Renal cortical epithelial cell (primary cell): ENCODE data around the gene TNFSF8. TPM values are rescaled to one million over a fixed set of nuclear protein-coding genes. Genes with fewer than 3 reads are reported as not detected.
A peak's percentile ranks its signal among the peaks of the same experiment; 100 is the strongest.

Source experiments
- DNase-seq: peaks from one replicate; pipeline ENCODE4 v3.0.0-alpha.2; 2011; ENCODE audit warnings: low read depth
- total RNA-seq: library from RNA; depleted of rRNA; stranded (reverse); fragments of >200 nt; gene quantifications from 2 replicates; pipeline ENCODE4 v1.2.3, GENCODE V29; 2014

TNFSF8 gene
- total RNA-seq, 1 donor from 2014 or later = not detected

DNA sequence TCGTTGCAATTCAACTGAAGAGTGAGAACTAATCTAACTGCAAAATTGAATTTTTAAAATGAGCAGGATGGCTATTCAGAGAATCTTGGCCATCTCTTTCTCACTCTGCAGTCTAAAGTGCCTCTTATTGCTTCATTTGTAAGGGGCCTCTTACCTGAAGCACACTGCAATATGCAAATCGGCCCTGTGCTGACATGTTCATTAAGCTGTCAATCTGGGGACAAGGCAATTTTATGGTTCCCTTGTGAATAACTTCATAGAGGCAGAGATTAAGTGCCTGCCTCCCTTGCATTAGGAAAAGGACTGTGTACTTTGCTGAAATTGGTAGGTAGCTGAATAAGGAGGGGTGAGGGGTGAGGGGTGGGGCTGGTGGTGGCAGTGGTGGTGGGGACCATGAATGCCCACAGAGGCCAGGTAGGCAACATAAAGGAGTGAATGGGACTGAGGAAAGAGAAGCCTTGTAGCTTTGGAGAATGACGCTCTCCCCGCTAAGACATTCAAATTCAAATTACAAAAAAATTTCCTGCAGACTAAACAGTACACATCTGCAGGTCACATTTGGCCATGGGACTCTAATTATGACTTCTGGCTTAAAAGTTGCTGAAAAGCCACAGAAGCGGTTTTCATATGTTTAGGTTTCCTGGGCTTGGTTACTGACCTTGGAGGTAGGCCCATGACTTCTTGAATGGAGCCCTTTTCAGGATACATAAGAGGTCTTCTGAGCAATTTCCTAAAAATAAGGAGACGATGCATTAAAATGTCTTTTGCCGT lies 25.0 kb downstream of the TNFSF8 start:
- DNase-seq = no peak

DNA sequence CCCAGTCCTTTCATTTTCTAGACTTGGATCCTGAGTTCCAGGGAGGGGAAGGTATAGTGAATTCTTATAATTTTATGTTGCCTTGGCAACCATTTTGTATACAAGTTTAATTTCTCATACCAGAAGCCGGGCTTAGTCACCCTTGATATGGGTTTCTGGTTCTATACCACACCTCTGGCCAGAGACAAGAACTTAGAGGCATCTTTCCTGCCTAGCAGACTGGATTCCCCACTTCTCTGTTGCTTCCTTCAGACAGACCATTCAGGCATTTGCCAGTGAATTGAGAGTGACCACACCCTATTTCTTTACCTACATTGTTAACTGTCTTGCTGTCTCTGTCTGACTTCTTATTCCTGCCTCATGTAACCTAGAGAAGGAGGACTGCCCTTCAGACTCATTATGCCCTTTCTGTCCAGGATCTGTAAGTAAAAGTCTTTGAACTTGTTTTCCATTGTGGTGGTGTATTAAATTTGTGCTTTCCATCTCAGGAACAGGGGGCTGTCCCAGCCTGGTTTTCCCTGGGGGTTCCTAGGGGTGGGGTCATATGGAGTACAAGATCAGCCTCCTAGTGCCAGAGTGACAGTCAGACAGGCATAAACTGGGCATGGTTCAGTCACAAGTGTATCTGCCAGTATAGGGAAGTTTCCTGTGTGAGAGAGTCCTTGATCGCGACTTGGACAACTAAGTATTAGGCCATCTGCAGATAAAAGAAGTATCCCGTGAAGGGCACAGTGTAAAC lies 27.4 kb downstream of the TNFSF8 start:
- no peak for DNase-seq

DNA sequence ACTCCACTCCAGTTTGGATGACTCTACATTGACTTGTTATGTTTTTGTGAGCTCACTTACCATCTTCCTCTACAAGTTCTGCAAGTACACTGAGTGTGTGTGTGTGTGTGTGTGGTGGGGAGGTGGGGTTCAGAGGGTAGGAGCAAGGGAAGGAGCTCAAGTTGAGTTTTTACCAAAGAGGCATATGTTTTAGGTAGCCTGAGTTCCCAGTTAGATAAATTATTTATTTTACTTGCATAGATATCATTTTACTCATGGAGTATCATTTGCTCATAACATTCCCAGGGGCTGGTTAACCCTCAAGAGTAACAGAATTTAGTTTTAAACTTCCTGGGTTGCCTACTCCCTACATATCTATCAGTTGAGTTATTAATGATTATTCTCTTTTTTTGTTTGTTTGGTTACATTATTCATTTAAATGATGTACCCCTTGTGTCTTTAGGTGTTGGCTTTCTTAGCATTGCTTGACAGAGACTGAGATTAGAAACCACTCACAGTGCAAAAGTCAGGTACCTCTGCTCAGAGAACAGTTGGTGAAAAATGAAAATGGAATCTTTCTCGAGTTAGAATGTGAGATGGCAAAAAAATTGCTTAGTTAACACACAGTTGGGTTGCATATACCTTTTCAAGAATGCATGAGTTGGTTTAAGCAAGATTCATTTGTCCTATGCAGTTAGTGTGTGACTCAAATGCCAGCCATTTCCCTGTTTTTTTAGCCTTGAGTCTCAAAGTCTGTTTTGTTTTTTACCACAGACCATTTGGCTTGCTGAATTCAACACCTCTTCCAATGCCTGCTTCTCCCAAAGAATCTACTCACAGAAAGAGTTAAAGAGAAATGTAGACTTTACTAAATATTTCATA lies 29.2 kb downstream of the TNFSF8 start:
- peak; percentile 57 for DNase-seq

DNA sequence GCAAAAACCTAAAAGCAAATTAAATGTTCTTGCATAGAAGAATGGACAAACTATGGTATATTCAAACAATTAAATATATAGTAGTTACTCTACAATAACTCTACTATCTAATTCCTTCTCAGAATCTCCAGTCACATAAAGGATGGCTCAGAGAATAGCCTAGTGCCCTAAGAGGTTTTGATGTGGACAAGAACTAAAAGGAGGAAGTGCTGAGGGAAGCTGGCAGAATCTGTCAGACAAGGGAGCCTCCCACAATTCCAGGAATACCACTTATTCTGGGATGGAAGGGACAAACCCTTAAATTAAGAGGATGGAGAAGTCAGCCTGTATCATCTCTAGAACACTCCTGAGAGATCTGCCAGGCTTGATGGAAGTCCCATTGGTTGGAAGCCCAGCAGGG lies 30.4 kb downstream of the TNFSF8 start:
- DNase-seq = no peak

DNA sequence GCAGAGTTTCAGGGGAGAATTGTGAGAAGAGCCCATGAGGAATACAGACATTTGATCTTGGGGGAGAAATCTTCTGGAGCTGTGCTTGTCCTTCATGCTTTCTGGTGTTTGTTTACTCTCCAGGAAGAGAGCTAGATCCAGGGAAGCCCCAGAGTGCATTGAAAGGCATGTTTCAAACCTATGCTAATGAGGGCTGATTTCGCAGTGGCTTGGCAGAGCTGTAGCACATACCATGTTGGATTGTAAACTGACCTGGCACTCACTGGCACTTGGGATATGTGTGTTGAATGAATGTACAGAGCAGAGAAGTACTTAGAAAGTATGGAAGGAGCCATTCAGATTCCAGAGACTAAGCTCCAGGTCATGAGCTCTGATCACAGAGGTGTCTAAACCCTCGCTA lies 30.9 kb downstream of the TNFSF8 start:
- DNase-seq = peak; percentile 36

DNA sequence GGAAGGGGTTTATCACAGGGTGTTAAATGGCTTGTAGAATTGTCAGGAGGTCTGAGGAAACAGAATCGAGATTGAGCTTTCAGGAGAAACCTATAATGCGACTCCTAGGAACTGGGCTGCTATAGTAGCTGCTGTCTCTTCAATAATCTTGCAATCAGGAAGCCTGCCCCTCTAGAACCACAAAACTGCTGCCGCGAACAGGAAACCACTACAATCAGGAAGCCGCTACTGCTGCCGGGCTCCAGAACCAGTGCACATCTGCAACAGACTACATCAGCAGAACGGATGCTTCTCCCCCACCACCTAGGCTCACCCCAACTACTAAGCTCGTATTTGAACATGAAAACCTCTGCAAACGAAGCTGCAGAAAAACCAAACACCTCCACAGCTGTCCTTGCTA lies 31.6 kb downstream of the TNFSF8 start:
- DNase-seq = no peak

DNA sequence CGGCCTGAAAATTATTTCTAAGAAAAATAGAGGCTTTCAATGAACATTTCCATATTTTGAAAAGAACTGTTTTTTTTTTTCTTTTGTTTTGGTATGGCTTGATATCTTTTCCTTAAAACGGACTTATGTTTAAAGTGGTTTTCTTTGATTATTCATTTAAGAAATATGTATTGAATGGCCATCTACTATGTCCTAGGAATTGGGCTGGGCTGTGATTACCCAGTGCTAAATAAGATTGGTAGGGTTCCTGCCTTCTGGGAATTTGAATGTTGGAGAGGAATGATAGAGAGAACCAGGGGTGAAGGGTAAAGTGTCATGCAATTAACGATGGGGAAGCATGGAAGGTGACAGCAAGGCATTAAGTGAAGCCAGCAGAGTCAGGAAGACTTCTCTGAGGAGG lies 33.2 kb downstream of the TNFSF8 start:
- DNase-seq = no peak

DNA sequence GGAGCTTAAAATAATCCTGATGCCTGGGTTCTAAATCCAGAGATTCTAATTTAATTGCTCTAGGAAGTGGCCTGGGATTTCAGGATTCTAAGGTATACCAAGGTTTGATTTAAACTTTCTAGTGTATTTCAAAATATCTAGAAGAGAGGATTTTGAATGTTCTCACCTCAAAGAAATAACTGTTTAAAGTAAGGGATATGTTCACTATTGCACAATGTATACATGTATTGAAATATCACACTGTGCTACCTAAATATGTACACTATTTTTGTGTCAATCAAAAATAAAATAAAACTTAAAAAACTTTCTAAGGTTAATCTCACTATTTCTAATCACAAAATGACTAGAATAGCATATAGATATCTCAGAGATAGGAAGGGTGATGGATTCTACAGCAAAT lies 34.0 kb downstream of the TNFSF8 start:
- no peak for DNase-seq

DNA sequence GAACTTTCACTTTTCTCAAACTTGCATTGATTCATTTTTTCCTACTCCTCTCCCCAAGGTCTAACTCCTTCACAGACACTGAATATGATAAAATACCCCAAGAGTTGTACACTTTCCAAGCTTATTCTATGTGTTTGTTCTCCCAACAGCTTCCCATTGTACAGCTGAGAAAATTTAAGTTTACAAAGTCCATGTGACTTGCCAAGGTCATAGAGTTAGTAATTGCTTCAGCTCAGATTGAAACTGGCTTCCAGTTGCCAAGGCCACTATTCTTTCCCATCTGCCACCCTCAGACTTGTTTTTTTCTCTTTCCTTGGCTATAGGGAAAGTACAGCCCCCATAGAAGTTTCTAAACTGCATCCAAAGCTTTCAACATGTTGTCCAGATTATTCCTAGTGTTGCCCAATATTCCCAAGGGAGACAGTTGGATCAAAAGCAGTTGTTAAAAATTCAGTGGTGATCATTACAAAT lies 34.8 kb downstream of the TNFSF8 start:
- no peak for DNase-seq

DNA sequence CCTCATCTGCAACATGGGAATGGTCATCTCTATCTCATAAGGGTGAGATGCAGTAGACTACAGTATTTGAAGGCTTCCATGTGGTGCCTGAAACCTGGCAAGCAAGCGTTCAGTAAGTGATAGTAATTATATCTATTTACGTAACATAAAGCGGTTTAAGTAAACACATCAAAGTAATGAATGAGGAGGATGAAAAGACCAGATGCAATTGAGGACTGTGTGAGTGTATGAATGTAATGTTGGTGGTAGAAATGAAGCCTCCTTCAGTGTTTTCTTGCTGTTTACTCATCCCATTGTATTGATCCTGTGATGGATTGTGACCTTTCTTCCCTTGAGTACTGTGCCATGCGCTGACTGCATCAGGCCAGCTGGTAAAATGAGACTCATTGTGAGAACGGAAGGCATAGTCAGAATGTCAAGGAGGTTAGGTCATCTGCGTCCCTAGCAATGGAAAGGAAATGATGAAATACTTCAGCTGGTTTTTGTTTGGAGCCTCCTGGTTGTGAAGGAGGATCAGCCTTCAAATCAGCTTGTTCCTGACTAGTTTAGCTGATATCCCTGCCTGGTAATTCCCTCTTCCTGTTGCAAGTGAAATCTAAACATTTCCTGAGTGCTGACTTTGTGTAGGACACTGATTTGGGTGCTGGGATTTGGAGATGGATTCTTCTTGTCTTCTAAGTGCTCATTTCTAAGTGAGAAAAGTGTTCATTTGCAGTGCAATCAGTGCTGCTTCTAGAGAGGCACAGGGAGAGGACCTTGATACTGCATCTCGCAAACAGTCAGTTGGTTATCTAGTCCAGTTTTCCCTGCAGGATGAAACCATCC lies 35.6 kb downstream of the TNFSF8 start:
- DNase-seq = peak; percentile 95

DNA sequence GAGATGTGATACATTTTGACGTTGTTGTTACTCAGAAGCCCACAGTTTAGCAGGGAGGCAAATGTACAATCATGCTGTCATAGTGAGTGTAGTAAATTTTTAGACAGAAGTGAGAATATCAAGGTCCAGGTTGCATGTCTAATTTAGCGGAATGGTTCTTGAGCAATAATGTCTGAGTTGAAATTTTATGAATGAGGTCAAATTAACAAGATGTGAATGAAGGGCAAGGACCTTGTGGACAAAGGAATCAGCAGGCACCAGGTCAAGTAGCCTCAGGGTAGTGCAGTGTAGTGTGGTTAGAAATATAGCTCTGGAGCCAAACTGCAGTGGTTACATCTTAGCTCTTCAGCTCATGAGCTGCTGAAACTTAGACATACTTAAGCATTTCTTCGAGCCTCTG lies 36.2 kb downstream of the TNFSF8 start:
- DNase-seq = peak; percentile 86

DNA sequence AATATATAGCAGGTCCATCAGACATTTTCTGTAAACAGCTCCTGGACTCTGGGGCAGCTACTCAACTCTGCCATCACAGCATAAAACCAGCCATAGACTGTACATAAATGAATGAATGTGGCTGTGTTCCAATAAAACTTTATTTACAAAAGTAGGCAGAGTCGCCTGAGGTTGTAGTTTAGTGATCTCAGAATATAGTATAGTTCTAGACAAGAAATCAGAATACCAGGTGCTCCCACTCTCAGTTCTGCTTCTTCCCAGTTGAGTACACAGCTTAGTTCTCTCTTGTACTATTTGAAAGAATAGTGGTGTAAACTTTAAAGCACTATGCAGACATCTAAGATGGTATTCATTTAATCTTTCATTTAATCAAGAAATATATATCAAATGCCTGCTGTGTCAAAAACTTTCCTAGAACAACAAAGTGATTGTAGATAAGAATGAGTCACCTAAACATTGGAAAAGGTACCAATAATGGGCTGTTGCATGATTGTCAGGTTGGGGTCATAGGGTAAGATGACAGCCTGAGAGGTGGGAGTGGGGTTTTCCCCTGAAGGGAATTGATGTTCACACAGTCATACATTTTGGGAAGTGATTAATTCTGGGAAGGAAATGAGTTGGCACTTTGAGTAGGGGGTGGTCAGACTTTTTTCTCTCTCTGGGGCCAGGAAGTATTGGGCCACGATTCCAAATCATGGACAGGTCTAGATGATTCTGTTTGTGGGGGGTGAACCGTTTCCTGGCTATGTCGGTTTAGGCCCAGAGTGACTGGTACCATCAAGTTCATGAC lies 37.0 kb downstream of the TNFSF8 start:
- DNase-seq = peak; percentile 59

DNA sequence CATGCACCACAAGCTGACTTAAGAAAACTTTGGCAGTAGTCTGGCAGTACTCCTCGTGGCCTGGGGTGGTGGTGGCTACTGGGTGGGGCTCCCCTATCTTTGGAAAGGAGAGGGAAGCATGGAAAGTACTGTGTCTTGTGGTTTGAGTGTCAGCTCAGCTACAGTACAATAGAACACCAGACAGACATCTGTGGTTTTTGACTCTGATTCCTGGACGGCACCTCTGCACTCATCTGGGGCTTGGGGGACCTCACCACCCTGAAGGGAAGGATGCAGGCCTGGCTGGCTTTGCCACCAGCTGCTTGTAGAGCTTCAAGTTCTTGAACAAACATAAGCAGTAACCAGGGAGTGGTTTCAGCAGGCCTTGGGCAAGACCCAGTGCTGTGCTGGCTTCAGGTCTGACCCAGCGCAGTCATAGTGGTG lies 40.6 kb downstream of the TNFSF8 start:
- peak; percentile 67 for DNase-seq

DNA sequence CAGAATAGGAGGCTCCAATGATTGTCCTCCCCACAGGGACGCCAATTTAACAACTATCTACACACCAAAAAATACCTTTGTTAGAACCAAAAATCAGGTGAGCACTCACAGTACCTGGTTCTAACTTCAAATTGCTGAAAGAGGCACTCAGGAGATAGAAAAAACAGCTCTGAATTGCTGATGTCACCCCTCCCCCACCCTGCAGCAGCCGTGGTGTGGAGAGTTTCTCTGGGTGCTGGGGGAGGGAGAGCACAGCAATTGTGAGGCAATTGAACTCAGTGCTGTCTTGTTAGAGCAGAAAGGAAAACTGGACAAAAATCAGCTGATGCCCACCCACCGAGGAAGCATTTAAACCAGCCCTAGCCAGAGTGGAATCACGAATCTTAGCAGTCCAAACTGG lies 41.8 kb downstream of the TNFSF8 start:
- no peak for DNase-seq

DNA sequence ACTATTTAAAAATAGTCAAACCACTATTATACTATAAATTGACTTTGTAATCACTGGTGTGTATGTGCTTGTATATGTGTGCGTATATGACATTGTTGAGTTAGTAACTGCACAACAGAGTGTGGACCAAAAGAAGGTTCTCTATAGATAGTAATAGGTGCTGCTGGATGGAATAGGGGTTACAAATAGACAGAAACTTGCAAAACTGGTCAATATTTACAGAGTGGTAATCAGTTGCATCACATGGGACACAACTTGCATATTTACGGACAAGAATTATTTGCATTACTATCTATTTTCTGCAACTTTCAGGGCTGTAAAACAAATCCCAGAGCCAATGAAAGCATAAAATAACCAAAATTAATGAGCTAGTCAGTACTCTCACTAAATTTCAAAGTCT lies 42.4 kb downstream of the TNFSF8 start:
- no peak for DNase-seq

DNA sequence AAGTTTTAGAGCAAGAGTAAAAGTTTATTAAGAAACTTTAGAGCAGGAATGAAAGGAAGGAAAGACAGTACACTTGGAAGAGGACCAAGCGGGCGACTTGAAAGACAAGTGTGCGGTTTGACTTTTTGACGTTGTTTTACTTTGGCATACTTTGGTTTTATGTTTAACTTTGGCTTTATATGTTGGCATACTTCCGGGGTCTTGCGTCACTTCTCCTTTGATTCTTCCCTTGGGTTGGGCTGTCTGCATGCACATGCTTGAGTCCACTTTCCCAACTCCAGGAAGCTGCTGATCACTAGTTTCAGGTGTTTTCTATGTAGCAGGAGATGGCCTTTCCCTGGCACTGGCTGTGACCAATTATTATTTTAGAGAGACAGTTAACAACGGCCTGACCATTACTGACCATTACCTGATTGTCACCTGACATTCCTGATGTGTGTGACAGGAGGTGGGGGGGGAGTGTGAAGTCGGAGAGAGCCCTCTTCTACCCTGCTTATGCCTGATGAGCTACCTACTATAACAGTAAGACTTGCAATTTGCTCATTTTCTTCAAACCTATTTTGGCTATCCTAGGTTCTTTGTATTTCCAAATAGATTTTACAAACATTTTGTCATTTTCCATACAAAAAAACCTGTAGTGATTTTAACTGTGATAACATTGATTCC lies 45.5 kb downstream of the TNFSF8 start:
- peak; percentile 95 for DNase-seq

DNA sequence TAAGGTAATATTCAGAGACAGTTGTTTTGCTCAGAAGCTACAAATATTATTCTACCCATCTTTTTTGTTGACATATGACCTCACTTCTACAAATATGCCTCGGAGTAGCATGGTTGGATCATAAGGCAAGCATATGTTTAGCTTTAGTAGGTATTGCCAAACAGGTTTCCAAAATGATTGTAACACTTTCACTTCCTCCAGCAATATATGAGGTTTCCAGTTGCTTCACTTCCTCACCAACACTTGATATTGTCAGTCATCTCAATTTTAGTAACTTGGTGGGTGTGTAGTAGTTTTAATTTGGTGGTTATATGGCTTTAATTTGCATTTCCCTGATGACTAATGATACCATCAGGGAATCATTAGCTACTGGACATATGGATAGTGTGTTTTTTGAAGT lies 46.7 kb downstream of the TNFSF8 start:
- DNase-seq = no peak

DNA sequence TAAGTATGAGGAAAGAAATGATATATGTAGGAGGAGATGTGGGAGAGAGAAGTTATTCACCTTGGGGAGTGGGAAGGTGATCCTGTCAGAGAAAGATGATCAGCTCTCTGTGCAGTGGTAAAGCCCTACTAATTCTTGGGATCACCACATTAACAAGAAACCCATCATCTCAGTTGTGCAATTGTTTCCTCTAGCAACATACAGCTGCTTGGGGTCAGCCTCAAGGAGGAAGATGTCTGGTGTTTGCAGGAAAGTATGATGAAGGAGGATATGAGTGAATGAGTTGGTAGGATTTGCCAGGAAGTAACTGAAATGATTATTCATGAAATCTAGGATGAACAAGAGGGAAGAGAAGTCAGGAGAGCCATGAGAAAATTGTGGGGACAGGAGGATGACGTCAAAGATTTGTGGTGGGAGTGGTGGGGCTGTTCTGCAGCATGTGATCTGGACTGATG lies 50.1 kb downstream of the TNFSF8 start:
- DNase-seq = no peak

DNA sequence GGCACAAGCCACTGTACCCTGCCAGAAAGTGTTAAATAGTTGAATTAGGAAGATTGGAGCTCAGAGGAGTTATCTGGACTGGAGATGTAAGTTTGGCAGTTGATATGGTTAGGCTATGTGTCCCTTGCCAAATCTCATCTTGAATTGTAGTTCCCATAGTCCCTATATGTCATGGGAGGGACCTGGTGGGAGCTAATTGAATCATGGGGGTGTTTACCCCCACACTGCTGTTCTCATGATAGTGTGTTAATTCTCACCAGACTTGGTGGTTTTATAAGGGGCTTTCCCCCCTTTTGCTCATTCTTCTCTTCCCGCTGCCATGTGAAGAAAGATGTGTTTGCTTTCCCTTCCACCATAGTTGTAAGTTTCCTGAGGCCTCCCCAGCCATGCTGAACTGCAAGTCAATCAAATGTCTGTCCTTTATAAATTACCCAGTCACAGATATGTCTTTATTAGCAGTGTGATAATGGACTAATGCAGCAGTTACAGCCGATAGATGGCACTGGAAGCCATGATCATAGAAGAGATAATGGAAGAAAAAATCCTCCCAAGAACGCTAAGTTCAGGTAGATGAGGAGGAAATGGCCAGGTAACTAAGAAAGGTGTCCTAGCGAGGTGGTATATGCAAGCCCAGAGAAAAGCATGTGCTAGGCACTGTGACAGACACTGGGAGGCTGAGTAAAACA lies 51.4 kb downstream of the TNFSF8 start:
- DNase-seq = no peak
